H1 (cell line): ENCODE measurements around the gene RPRD2. TPM values are rescaled to one million over a fixed set of nuclear protein-coding genes. Genes with fewer than 3 reads are reported as not detected.

Experiments
- CTCF ChIA-PET: fragments of 300-600 bp; sonication (Branson Sonifier 250); formaldehyde crosslinking; loops from one replicate; lab custom pipeline; 2021; ENCODE audit not compliant: partially characterized antibody; lab: Charles Lee
- POLR2A ChIA-PET: fragments of 300-600 bp; sonication (Branson Sonifier 250); formaldehyde crosslinking; loops from one replicate; lab custom pipeline; 2021; ENCODE audit warnings: inconsistent platforms; ENCODE audit not compliant: partially characterized antibody; lab: Charles Lee
- DNase-seq, 2 experiments: peaks; one replicate each; pipeline versions ENCODE4 v3.0.0 to v3.0.0-alpha.2; 2010 to 2022; ENCODE audit warnings: low spot score in 2 of 2, low read depth in 1 of 2, mixed read lengths in 1 of 2
- FAIRE-seq: peaks from 2 replicates; lab custom pipeline; 2011; peaks lifted over from hg19 to GRCh38; lab: Jason Lieb, UNC
- H2AFZ ChIP-seq: 2 replicates; pipeline ENCODE4 v1.8.1; 2012; ENCODE audit warnings: low read length, inconsistent platforms
- H2AK5ac ChIP-seq: 2 replicates; pipeline ENCODE4 v1.6.1; 2013; ENCODE audit warnings: low read depth, low read length
- H2BK120ac ChIP-seq: replicated peaks from 2 replicates; pipeline ENCODE3; 2013; ENCODE audit warnings: low read depth, low read length, inconsistent platforms
- H2BK12ac ChIP-seq: 2 replicates; pipeline ENCODE4 v1.6.1; 2013; ENCODE audit warnings: low read depth, low read length
- H2BK15ac ChIP-seq: 2 replicates; pipeline ENCODE4 v1.6.1; 2013; ENCODE audit warnings: low read length
- H2BK20ac ChIP-seq: 2 replicates; pipeline ENCODE4 v1.6.1; 2013; ENCODE audit warnings: low read length
- H2BK5ac ChIP-seq: 2 replicates; pipeline ENCODE4 v1.6.1; 2013; ENCODE audit warnings: low read depth, low read length
- H3K14ac ChIP-seq: 2 replicates; pipeline ENCODE4 v1.6.1; 2013; ENCODE audit warnings: inconsistent platforms; ENCODE audit not compliant: insufficient read length
- H3K18ac ChIP-seq: 2 replicates; pipeline ENCODE4 v1.6.1; 2013; ENCODE audit warnings: low read length; ENCODE audit errors: extremely low read depth
- H3K23ac ChIP-seq: 2 replicates; pipeline ENCODE4 v1.6.1; 2013; ENCODE audit warnings: inconsistent platforms; ENCODE audit not compliant: insufficient read length
- H3K23me2 ChIP-seq: 2 replicates; pipeline ENCODE4 v1.6.1; 2013; ENCODE audit warnings: low read depth, low read length
- H3K27ac ChIP-seq: 2 replicates; pipeline ENCODE4 v1.6.1; 2011; ENCODE audit warnings: low read depth, low read length, inconsistent platforms
- H3K27me3 ChIP-seq, 4 experiments: replicated peaks in 1 of 4; 1 replicate in 1 of 4; 2 replicates in 3 of 4; pipeline versions ENCODE4 v1.6.1 to v1.8.1; 2011 to 2013; ENCODE audit warnings: low read length in 3 of 4, mild to moderate bottlenecking in 3 of 4, inconsistent platforms in 2 of 4, mixed read lengths in 2 of 4, moderate library complexity in 1 of 4; ENCODE audit not compliant: control insufficient read depth in 3 of 4, insufficient read depth in 3 of 4; ENCODE audit errors: extremely low read depth in 1 of 4
- H3K36me3 ChIP-seq, 4 experiments: 2 replicates each; pipeline versions ENCODE4 v1.6.1 to v1.8.1; 2011 to 2013; ENCODE audit warnings: mild to moderate bottlenecking in 4 of 4, low read length in 3 of 4, moderate library complexity in 2 of 4, control low read depth in 1 of 4, inconsistent platforms in 1 of 4; ENCODE audit not compliant: insufficient read depth in 4 of 4, control insufficient read depth in 2 of 4
- H3K4ac ChIP-seq: replicated peaks from 2 replicates; pipeline ENCODE3; 2013; ENCODE audit warnings: low read length, low read depth, mixed read lengths, inconsistent platforms; ENCODE audit not compliant: insufficient read length
- H3K4me1 ChIP-seq, 4 experiments: replicated peaks in 1 of 4; 1 replicate in 1 of 4; 2 replicates in 3 of 4; pipeline versions ENCODE4 v1.6.1 to v1.8.1; 2011 to 2013; ENCODE audit warnings: low read length in 3 of 4, inconsistent platforms in 2 of 4, mixed read lengths in 1 of 4; ENCODE audit not compliant: insufficient read depth in 4 of 4, control insufficient read depth in 3 of 4
- H3K4me2 ChIP-seq, 2 experiments: 2 replicates each; pipeline versions ENCODE4 v1.6.1 to v1.8.1; 2011 to 2013; ENCODE audit warnings: low read depth in 2 of 2, low read length in 2 of 2, control low read depth in 1 of 2, inconsistent platforms in 1 of 2, mild to moderate bottlenecking in 1 of 2; ENCODE audit not compliant: insufficient read depth in 1 of 2
- H3K4me3 ChIP-seq, 4 experiments: fragments of 200-600, 300-600 bp in 1 of 4; sonication (generic), shearing (Covaris generic), sonication (Bioruptor Twin) in 1 of 4; 2 replicates each; pipeline versions ENCODE4 v1.5.1 to v1.8.1; 2011 to 2016; ENCODE audit warnings: low read length in 4 of 4, low read depth in 3 of 4, control low read depth in 2 of 4, inconsistent platforms in 2 of 4, mild to moderate bottlenecking in 2 of 4, mixed read lengths in 1 of 4, moderate library complexity in 1 of 4; ENCODE audit not compliant: insufficient read depth in 2 of 4; ENCODE audit errors: extremely low read depth in 1 of 4
- H3K56ac ChIP-seq: replicated peaks from 2 replicates; pipeline ENCODE3; 2013; ENCODE audit warnings: low read depth, mild to moderate bottlenecking, mixed read lengths, low read length, inconsistent platforms; ENCODE audit not compliant: insufficient read length
- H3K79me1 ChIP-seq: 2 replicates; pipeline ENCODE4 v1.6.1; 2013; ENCODE audit warnings: low read depth, low read length, control low read depth
- H3K79me2 ChIP-seq, 2 experiments: 2 replicates each; pipeline versions ENCODE4 v1.6.1 to v1.8.1; 2012 to 2013; ENCODE audit warnings: low read length in 2 of 2, mild to moderate bottlenecking in 2 of 2, inconsistent platforms in 1 of 2; ENCODE audit not compliant: insufficient read depth in 2 of 2, control insufficient read depth in 1 of 2
- H3K9ac ChIP-seq, 4 experiments: replicated peaks in 1 of 4; 1 replicate in 1 of 4; 2 replicates in 3 of 4; pipeline versions ENCODE4 v1.6.1 to v1.8.1; 2011 to 2013; ENCODE audit warnings: low read depth in 3 of 4, low read length in 3 of 4, control low read depth in 2 of 4, mild to moderate bottlenecking in 2 of 4, moderate library complexity in 2 of 4, inconsistent platforms in 1 of 4; ENCODE audit errors: extremely low read depth in 1 of 4
- H3K9me3 ChIP-seq, 2 experiments: 2 replicates each; pipeline versions ENCODE4 v1.6.1 to v1.8.1; 2012 to 2013; ENCODE audit warnings: mild to moderate bottlenecking in 2 of 2, moderate library complexity in 2 of 2, control low read depth in 1 of 2, inconsistent platforms in 1 of 2, low read depth in 1 of 2, low read length in 1 of 2, mixed read lengths in 1 of 2; ENCODE audit not compliant: insufficient read depth in 2 of 2
- H4K20me1 ChIP-seq, 2 experiments: replicated peaks in 1 of 2; 2 replicates each; pipeline versions ENCODE3 to v1.8.1; 2011 to 2013; ENCODE audit warnings: inconsistent platforms in 2 of 2, low read length in 2 of 2, mild to moderate bottlenecking in 1 of 2; ENCODE audit not compliant: insufficient read depth in 2 of 2, control insufficient read depth in 1 of 2
- H4K5ac ChIP-seq: 2 replicates; pipeline ENCODE4 v1.6.1; 2013; ENCODE audit warnings: low read length, low read depth, mixed read lengths, inconsistent platforms; ENCODE audit not compliant: insufficient read length
- H4K8ac ChIP-seq: 2 replicates; pipeline ENCODE4 v1.8.0; 2013; ENCODE audit warnings: mild to moderate bottlenecking, moderate library complexity, low read length, inconsistent platforms; ENCODE audit not compliant: insufficient read depth; ENCODE audit errors: extremely low read depth
- H4K91ac ChIP-seq: replicated peaks from 2 replicates; pipeline ENCODE3; 2013; ENCODE audit warnings: low read length, mixed read lengths, inconsistent platforms; ENCODE audit not compliant: insufficient read length
- TBP ChIP-seq: IDR thresholded peaks from 2 replicates; pipeline ENCODE4 v1.6.1; 2011; ENCODE audit warnings: low read depth, low read length, improper control_type of control experiment
- TEAD4 ChIP-seq: IDR thresholded peaks from 2 replicates; pipeline ENCODE4 v1.6.1; 2012; ENCODE audit warnings: low read depth, low read length, inconsistent platforms, mixed read lengths
- WGBS, 2 experiments: shearing (Covaris generic) in 1 of 2; methylation state at CpG; one replicate each; pipeline versions ENCODE4 v1.1.6 to v1.1.7; 2013 to 2015; ENCODE audit warnings: low lambda C conversion rate in 2 of 2, mixed read lengths in 2 of 2, inconsistent platforms in 1 of 2, low coverage in 1 of 2, missing lambda C conversion rate in 1 of 2; ENCODE audit not compliant: insufficient replicate concordance in 2 of 2, insufficient coverage in 1 of 2, insufficient read length in 1 of 2; ENCODE audit errors: extremely low coverage in 1 of 2, missing lambda C conversion rate in 1 of 2; 5-methylcytosine and 5-hydroxymethylcytosine counted together
- polyA plus RNA-seq, 7 experiments: library from polyadenylated mRNA; depleted of rRNA in 3 of 7; stranded (reverse) in 5 of 7; unstranded in 2 of 7; fragments of >200 nt in 5 of 7; fragments of 200-250 nt in 2 of 7; gene quantifications; 1 replicate in 5 of 7; 2 replicates in 1 of 7; 4 replicates in 1 of 7; pipeline versions ENCODE4 v1.2.1 to v1.2.3, GENCODE V29; 2011 to 2013; ENCODE audit warnings: missing spikeins in 2 of 7, mixed read lengths in 2 of 7
- total RNA-seq: library from RNA; stranded (reverse); fragmentation: NEBNext Ultra II Directional; extraction: Animal tissue kit (Norgen Biotek cat#: 25700); gene quantifications from 2 replicates; pipeline ENCODE4 v1.2.1, GENCODE V29; 2021

RPRD2 gene
- total and polyA plus RNA-seq, 2 of the 8 experiments (the other 6 are each of a cell fraction or from before 2014, with no cell fraction given): 14.4 to 32.4 TPM

DNA sequence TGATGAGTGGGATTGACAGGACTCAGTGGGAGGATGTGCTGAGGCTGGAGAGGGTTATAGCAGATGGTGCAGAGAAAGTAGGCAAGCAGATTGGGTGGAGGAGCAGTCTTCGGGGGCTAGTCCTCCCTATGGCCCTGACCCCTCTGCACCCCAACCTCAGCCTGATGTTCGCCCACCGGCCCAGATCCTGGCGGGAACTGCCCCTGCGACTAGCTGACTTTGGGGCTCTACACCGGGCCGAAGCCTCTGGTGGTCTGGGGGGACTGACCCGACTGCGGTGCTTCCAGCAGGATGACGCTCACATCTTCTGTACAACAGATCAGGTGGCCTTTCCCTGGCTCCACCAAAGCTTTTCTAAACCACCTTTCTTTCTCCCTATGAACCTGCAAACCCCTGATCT lies 134.4 kb downstream of the RPRD2 start:
- no peak overlapping the region for H2BK20ac ChIP-seq
- H4K91ac ChIP-seq: no peak overlapping the region
- FAIRE-seq: no peak
- H3K23me2 ChIP-seq: no peaks in the 10 kb centered on the region
- H4K20me1 ChIP-seq: no peaks in the 10 kb centered on the region
- H3K36me3 ChIP-seq: peaks cover 5 to 41% (median 29%) of the 10 kb centered on the region in 4 experiments; a peak in 7 of 8 replicates
- no peaks in the 10 kb centered on the region for H3K4me1 ChIP-seq
- H2BK15ac ChIP-seq: no peak overlapping the region
- TF ChIP-seq TBP (no peak), TEAD4 (no peak)
- TF ChIP-seq, all 59 proteins: peak for 0
- POLR2A ChIA-PET: interaction anchor here (0.5 to 3.6 kb wide), 6 partner anchors 8 to 228 kb away, joined by 3 to 16 read pairs (median 4); partner anchors contain the start of genes ECM1 and FALEC
- no peak overlapping the region for H3K9ac ChIP-seq
- no peaks in the 10 kb centered on the region for H3K27me3 ChIP-seq
- H4K8ac ChIP-seq: no peak overlapping the region
- 96% methylated on average over 10 of the region's 10 CpGs; no CpG with 5 or more reads in 1 of the 2 experiments for WGBS, 2 experiments
- H2AFZ ChIP-seq: no peak overlapping the region
- no peak overlapping the region for H2BK12ac ChIP-seq
- CTCF ChIA-PET: interaction anchor here (0.5 to 1.9 kb wide), 5 partner anchors 10 to 360 kb away, joined by 3 to 6 read pairs (median 3); partner anchors contain the start of gene ECM1
- H2BK5ac ChIP-seq: no peak overlapping the region
- H3K79me2 ChIP-seq: no peaks in the 10 kb centered on the region
- H3K18ac ChIP-seq: no peak overlapping the region
- no peak overlapping the region for H3K14ac ChIP-seq
- no peak overlapping the region for H3K56ac ChIP-seq
- H2BK120ac ChIP-seq: no peak overlapping the region
- no peak overlapping the region for H4K5ac ChIP-seq
- H3K79me1 ChIP-seq: no peaks in the 10 kb centered on the region
- H3K4ac ChIP-seq: no peak overlapping the region
- no peak overlapping the region for H3K23ac ChIP-seq
- H3K4me2 ChIP-seq: no peak overlapping the region
- no peak for DNase-seq
- H3K4me3 ChIP-seq: no peak overlapping the region
- no peak overlapping the region for H2AK5ac ChIP-seq
- no peak overlapping the region for H3K27ac ChIP-seq
- H3K9me3 ChIP-seq: no peaks in the 10 kb centered on the region
